PC-3 (cell line): ENCODE results near the gene ZIM2.

Source experiments
- EZH2phosphoT487 ChIP-seq: fragments of 300-600 bp; sonication (generic); IDR thresholded peaks from 2 replicates; pipeline ENCODE4 v1.6.1; 2018; ENCODE audit warnings: mild to moderate bottlenecking, antibody characterized with exemption, low read length, borderline replicate concordance
- TF ChIP-seq, protein P1 (sequence below): fragments of 300-600 bp; sonication (generic); conservative IDR thresholded peaks from 2 replicates; pipeline ENCODE4 v1.5.1; 2017; ENCODE audit warnings: antibody characterized with exemption, low read depth, mild to moderate bottlenecking, low read length

DNA sequence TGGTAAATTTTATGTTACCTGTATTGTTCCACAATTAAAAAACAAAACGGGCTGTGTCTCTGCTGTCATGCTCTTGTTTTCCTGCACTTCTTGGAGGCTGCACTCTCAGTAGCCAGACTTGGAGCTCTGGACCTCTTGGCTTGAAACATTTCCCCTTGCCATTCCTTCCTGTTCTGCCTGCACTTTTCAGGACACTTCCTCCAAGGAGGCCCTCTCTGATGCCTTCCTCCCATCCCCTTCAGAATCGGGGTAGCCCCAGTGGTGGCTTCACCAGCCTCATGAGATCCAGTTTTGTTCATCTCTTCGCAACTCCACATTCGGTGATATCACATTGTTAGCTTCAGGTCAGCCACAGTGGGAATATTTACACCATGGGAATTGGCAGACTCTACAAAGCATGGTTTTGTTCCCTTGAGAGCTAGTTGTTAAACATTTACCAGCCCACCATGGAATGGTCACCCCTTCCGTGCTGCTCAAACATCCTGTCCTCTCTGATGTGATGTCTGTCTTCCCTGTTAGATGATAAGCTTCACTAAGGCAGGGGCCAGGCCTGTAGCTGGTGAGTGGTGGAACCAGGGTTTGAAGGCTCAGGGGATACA is 40.2 kb upstream of the ZIM2 start:
- TF ChIP-seq, protein P1, sequence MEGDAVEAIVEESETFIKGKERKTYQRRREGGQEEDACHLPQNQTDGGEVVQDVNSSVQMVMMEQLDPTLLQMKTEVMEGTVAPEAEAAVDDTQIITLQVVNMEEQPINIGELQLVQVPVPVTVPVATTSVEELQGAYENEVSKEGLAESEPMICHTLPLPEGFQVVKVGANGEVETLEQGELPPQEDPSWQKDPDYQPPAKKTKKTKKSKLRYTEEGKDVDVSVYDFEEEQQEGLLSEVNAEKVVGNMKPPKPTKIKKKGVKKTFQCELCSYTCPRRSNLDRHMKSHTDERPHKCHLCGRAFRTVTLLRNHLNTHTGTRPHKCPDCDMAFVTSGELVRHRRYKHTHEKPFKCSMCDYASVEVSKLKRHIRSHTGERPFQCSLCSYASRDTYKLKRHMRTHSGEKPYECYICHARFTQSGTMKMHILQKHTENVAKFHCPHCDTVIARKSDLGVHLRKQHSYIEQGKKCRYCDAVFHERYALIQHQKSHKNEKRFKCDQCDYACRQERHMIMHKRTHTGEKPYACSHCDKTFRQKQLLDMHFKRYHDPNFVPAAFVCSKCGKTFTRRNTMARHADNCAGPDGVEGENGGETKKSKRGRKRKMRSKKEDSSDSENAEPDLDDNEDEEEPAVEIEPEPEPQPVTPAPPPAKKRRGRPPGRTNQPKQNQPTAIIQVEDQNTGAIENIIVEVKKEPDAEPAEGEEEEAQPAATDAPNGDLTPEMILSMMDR: no peak
- no peak for TF ChIP-seq EZH2phosphoT487
